Upper lobe of left lung (tissue), 6 donors: ENCODE results near the gene THOC1. TPM values are rescaled to one million over a fixed set of nuclear protein-coding genes. Genes with fewer than 3 reads are reported as not detected.

Experiments
- ATAC-seq, 2 donors: fragments of 200-7000 bp; cut with Tn5 transposase; one replicate each; pipeline ENCODE4 v1.9.1; 2022; ENCODE audit warnings: mild to moderate bottlenecking in 2 of 2, moderate library complexity in 2 of 2; ENCODE audit not compliant: low FRiP score in 2 of 2
- DNase-seq, 2 donors: peaks; one replicate each; pipeline ENCODE4 v3.0.0-alpha.2; 2019 to 2020
- H3K27ac ChIP-seq, 4 donors: fragments of 200-600 bp; sonication (generic); one replicate each; pipeline ENCODE4 v1.5.1; 2016 to 2019
- H3K27me3 ChIP-seq, 4 donors: fragments of 200-600 bp; sonication (generic); one replicate each; pipeline ENCODE4 v1.5.1; 2017 to 2019
- H3K36me3 ChIP-seq, 4 donors: fragments of 200-600 bp; sonication (generic); one replicate each; pipeline ENCODE4 v1.5.1; 2016 to 2019
- H3K4me1 ChIP-seq, 4 donors: fragments of 200-600 bp; sonication (generic); one replicate each; pipeline ENCODE4 v1.5.1; 2018 to 2019
- H3K4me3 ChIP-seq, 4 donors: fragments of 200-600 bp; sonication (generic); one replicate each; pipeline ENCODE4 v1.5.1; 2017 to 2019; ENCODE audit warnings: mild to moderate bottlenecking in 2 of 4, moderate library complexity in 1 of 4
- H3K9me3 ChIP-seq, 4 donors: fragments of 200-600 bp; sonication (generic); one replicate each; pipeline ENCODE4 v1.5.1; 2018 to 2019
- CTCF ChIP-seq, 6 experiments: fragments of 450-650 bp in 4 of 6; fragments of 200-600 bp in 2 of 6; sonication (generic) in 2 of 6; IDR thresholded peaks; one replicate each; pipeline ENCODE4 v1.5.1; 2016 to 2019; ENCODE audit warnings: antibody characterized with exemption in 6 of 6
- EP300 ChIP-seq, 4 donors: sonication (generic); formaldehyde crosslinking; IDR thresholded peaks; one replicate each; pipeline ENCODE4 v1.5.1; 2017; ENCODE audit warnings: antibody characterized with exemption in 4 of 4, control low read depth in 2 of 4
- POLR2A ChIP-seq, 4 donors: fragments of 450-650 bp; IDR thresholded peaks; one replicate each; pipeline ENCODE4 v1.5.1; 2016 to 2017; ENCODE audit warnings: antibody characterized with exemption in 4 of 4, mild to moderate bottlenecking in 2 of 4
- POLR2AphosphoS5 ChIP-seq, 2 donors: sonication (generic); formaldehyde crosslinking; IDR thresholded peaks; one replicate each; pipeline ENCODE4 v1.5.1; 2017; ENCODE audit warnings: antibody characterized with exemption in 2 of 2
- WGBS, 2 donors: methylation state at CpG; one replicate each; pipeline ENCODE4 v1.1.5; 2017 to 2018; 5-methylcytosine and 5-hydroxymethylcytosine counted together
- total RNA-seq, 6 donors: library from RNA; depleted of rRNA in 4 of 6; stranded (reverse); fragments of >200 nt in 4 of 6; gene quantifications; one replicate each; pipeline versions ENCODE4 v1.1.0 to v1.2.1, GENCODE V29; 2016 to 2021
- donor health status: DM: no; HTN: no; CAD: no; lungs with moderate emphysema.
- donor health status: DM: no; HTN: yes; CAD: no; lungs with severe emphysema.

Gene THOC1
- total RNA-seq, 6 donors from 2014 or later: 21.2 to 93.2 (median 30.4) TPM

- no peak overlapping the region for H3K4me3 ChIP-seq
- no peak for TF ChIP-seq EP300 (IDR thresholded peaks at IDR 0.05)
- no peak for TF ChIP-seq POLR2AphosphoS5 (IDR thresholded peaks at IDR 0.05)
- TF ChIP-seq CTCF (IDR thresholded peaks at IDR 0.05): no peak
- no peak for TF ChIP-seq POLR2A (IDR thresholded peaks at IDR 0.05)
- no peaks in the 10 kb centered on the region for H3K27me3 ChIP-seq
- ATAC-seq (no peak), DNase-seq (no peak)
- WGBS, 2 donors: 83 to 100% methylated on average over 1 of the region's 1 CpG
- no peak overlapping the region for H3K27ac ChIP-seq
- H3K4me1 ChIP-seq: no peaks in the 10 kb centered on the region
- no peaks in the 10 kb centered on the region for H3K36me3 ChIP-seq
- H3K9me3 ChIP-seq: no peaks in the 10 kb centered on the region
These were observed 21.2 kb upstream of the THOC1 start for GRCh38 chr18:289026-289425.

- H3K9me3 ChIP-seq: no peaks in the 10 kb centered on the region
- no peak overlapping the region for H3K4me3 ChIP-seq
- WGBS, 2 donors: 64% methylated on average over 8 of the region's 8 CpGs
- H3K4me1 ChIP-seq: no peaks in the 10 kb centered on the region
- DNase-seq: no peak
- TF ChIP-seq POLR2A (IDR thresholded peaks at IDR 0.05) (no peak), EP300 (IDR thresholded peaks at IDR 0.05) (no peak), POLR2AphosphoS5 (IDR thresholded peaks at IDR 0.05) (no peak), CTCF (IDR thresholded peaks at IDR 0.05) (peak in 5 of 6 experiments; percentile 22 to 53 (median 45))
- no peaks in the 10 kb centered on the region for H3K27me3 ChIP-seq
- H3K36me3 ChIP-seq: no peaks in the 10 kb centered on the region
- H3K27ac ChIP-seq: no peak overlapping the region
- peak in 1 of 2 donors; percentile 59 for ATAC-seq
These were observed 18.9 kb upstream of the THOC1 start for GRCh38 chr18:286515-287310.

GRCh38 chr18:285817-286216, 18.0 kb upstream of the THOC1 start:
- H3K36me3 ChIP-seq: no peaks in the 10 kb centered on the region
- no peaks in the 10 kb centered on the region for H3K4me1 ChIP-seq
- H3K4me3 ChIP-seq: no peak overlapping the region
- no peak overlapping the region for H3K27ac ChIP-seq
- no peak for ATAC-seq
- no peak for TF ChIP-seq POLR2AphosphoS5 (IDR thresholded peaks at IDR 0.05)
- TF ChIP-seq EP300 (IDR thresholded peaks at IDR 0.05): no peak
- TF ChIP-seq CTCF (IDR thresholded peaks at IDR 0.05): no peak
- no peak for TF ChIP-seq POLR2A (IDR thresholded peaks at IDR 0.05)
- no peaks in the 10 kb centered on the region for H3K27me3 ChIP-seq
- WGBS, 2 donors: 66 to 73% methylated on average over 6 of the region's 6 CpGs
- H3K9me3 ChIP-seq: no peaks in the 10 kb centered on the region
- DNase-seq: no peak

- DNase-seq (peak in 1 of 2 donors; percentile 26), ATAC-seq (peak in 1 of 2 donors; percentile 77)
- no peak overlapping the region for H3K27ac ChIP-seq
- peaks cover 0 to 6% (median 0%) of the 10 kb centered on the region in 4 donors for H3K9me3 ChIP-seq
- 83 to 85% methylated on average over 2 of the region's 2 CpGs for WGBS, 2 donors
- H3K4me1 ChIP-seq: no peaks in the 10 kb centered on the region
- TF ChIP-seq POLR2A (IDR thresholded peaks at IDR 0.05) (peak in 1 of 4 donors; percentile 10), EP300 (IDR thresholded peaks at IDR 0.05) (no peak)
- no peak overlapping the region for H3K4me3 ChIP-seq
- H3K27me3 ChIP-seq: no peaks in the 10 kb centered on the region
- H3K36me3 ChIP-seq: no peaks in the 10 kb centered on the region
These were observed 7.6 kb upstream of the THOC1 start for GRCh38 chr18:275486-275885.

- Histone ChIP-seq H3K4me1 (peaks cover 1 to 4% (median 3%) of the 10 kb centered on the region in 4 donors), H3K27me3 (no peaks in the 10 kb centered on the region), H3K4me3 (no peak overlapping the region), H3K27ac (no peak overlapping the region), H3K9me3 (peaks cover 0 to 6% (median 0%) of the 10 kb centered on the region in 4 donors), H3K36me3 (no peaks in the 10 kb centered on the region)
- 77 to 83% methylated on average over 8 of the region's 8 CpGs for WGBS, 2 donors
- DNase-seq (no peak), ATAC-seq (no peak)
- TF ChIP-seq POLR2A (IDR thresholded peaks at IDR 0.05): no peak
- no peak for TF ChIP-seq EP300 (IDR thresholded peaks at IDR 0.05)
- TF ChIP-seq POLR2AphosphoS5 (IDR thresholded peaks at IDR 0.05): no peak
These were observed 6.5 kb upstream of the THOC1 start for GRCh38 chr18:274313-274712.
